B cell (primary cell): ENCODE measurements around the gene BANP. TPM values are rescaled to one million over a fixed set of nuclear protein-coding genes. Genes with fewer than 3 reads are reported as not detected.

ENCODE experiments used
- ATAC-seq: fragments of 200-7000 bp; cut with Tn5 transposase; one replicate; pipeline ENCODE4 v1.10.0; 2021; ENCODE audit warnings: low read depth, mild to moderate bottlenecking, moderate number of reproducible peaks, moderate library complexity
- CTCF ChIA-PET: fragments of 350-600 bp; sonication (Branson Sonifier 250); formaldehyde crosslinking; loops from one replicate; lab custom pipeline; 2021; ENCODE audit warnings: antibody characterized with exemption, inconsistent platforms; lab: Charles Lee
- POLR2A ChIA-PET: fragments of 350-600 bp; sonication (Branson Sonifier 250); formaldehyde crosslinking; loops from one replicate; lab custom pipeline; 2021; ENCODE audit warnings: antibody characterized with exemption; lab: Charles Lee
- DNase-seq: peaks from one replicate; pipeline ENCODE4 v3.0.0; 2013
- H2AFZ ChIP-seq: 2 replicates; pipeline ENCODE4 v1.6.1; 2012; ENCODE audit warnings: mild to moderate bottlenecking, low read depth, low read length; ENCODE audit not compliant: insufficient read depth, poor library complexity, severe bottlenecking
- H3K27ac ChIP-seq, 2 donors: 1 replicate in 1 of 2; 2 replicates in 1 of 2; pipeline ENCODE4 v1.5.1; 2012 to 2013; ENCODE audit warnings: low read length in 2 of 2, mild to moderate bottlenecking in 2 of 2, moderate library complexity in 1 of 2
- H3K27me3 ChIP-seq, 4 experiments: fragments of 200-600 bp in 1 of 4; sonication (generic) in 1 of 4; replicated peaks in 1 of 4; 1 replicate in 2 of 4; 2 replicates in 2 of 4; pipeline versions ENCODE4 v1.6.1 to v1.7.0; 2013 to 2016; ENCODE audit warnings: low read length in 3 of 4, mild to moderate bottlenecking in 2 of 4, mixed read lengths in 1 of 4, moderate library complexity in 1 of 4; ENCODE audit not compliant: insufficient read depth in 4 of 4, control insufficient read depth in 3 of 4; ENCODE audit errors: control extremely low read depth in 1 of 4
- H3K36me3 ChIP-seq, 2 experiments: replicated peaks in 1 of 2; 1 replicate in 1 of 2; 2 replicates in 1 of 2; pipeline versions ENCODE4 v1.6.1 to v1.7.1; 2013; ENCODE audit warnings: low read length in 1 of 2; ENCODE audit not compliant: insufficient read depth in 2 of 2, control insufficient read depth in 1 of 2; ENCODE audit errors: control extremely low read depth in 1 of 2, extremely low read depth in 1 of 2
- H3K4me1 ChIP-seq, 2 donors: fragments of 200-600 bp in 1 of 2; sonication (generic) in 1 of 2; 1 replicate in 1 of 2; 2 replicates in 1 of 2; pipeline versions ENCODE4 v1.5.1 to v1.6.1; 2013 to 2017; ENCODE audit warnings: low read length in 2 of 2; ENCODE audit not compliant: control insufficient read depth in 2 of 2, insufficient read depth in 2 of 2
- H3K4me2 ChIP-seq: replicated peaks from 2 replicates; pipeline ENCODE3; 2012; ENCODE audit warnings: mild to moderate bottlenecking, low read depth, low read length; ENCODE audit not compliant: poor library complexity, severe bottlenecking
- H3K4me3 ChIP-seq, 5 experiments: fragments of 200-600 bp in 1 of 5; sonication (generic) in 1 of 5; 1 replicate in 3 of 5; 2 replicates in 2 of 5; pipeline versions ENCODE4 v1.5.1 to v1.7.0; 2011 to 2016; ENCODE audit warnings: low read length in 4 of 5, mild to moderate bottlenecking in 4 of 5, low read depth in 2 of 5, control low read depth in 1 of 5, moderate library complexity in 1 of 5; ENCODE audit not compliant: insufficient read depth in 1 of 5; ENCODE audit errors: control extremely low read depth in 1 of 5, extremely low read depth in 1 of 5
- H3K79me2 ChIP-seq: fragments of 200-600 bp; sonication (generic); one replicate; pipeline ENCODE4 v1.6.0; 2016; ENCODE audit warnings: low read length; ENCODE audit not compliant: control insufficient read depth, insufficient read depth
- H3K9ac ChIP-seq: fragments of 200-600 bp; sonication (generic); 2 replicates; pipeline ENCODE4 v1.6.1; 2017; ENCODE audit warnings: mild to moderate bottlenecking, low read length, moderate library complexity
- H3K9me3 ChIP-seq, 3 donors: one replicate each; pipeline versions ENCODE4 v1.6.1 to v1.7.1; 2013; ENCODE audit warnings: low read length in 2 of 3; ENCODE audit not compliant: control insufficient read depth in 2 of 3, insufficient read depth in 1 of 3; ENCODE audit errors: control extremely low read depth in 1 of 3
- H4K20me1 ChIP-seq: 2 replicates; pipeline ENCODE4 v1.6.0; 2012; ENCODE audit warnings: mild to moderate bottlenecking, low read length; ENCODE audit not compliant: insufficient read depth, control insufficient read depth, poor library complexity, severe bottlenecking
- H3K27ac Mint-ChIP-seq: one replicate; pipeline ENCODE4 v1.8.0; 2021; ENCODE audit warnings: mixed read lengths
- H3K27me3 Mint-ChIP-seq: one replicate; pipeline ENCODE4 v1.8.0; 2021; ENCODE audit warnings: mixed read lengths
- H3K4me1 Mint-ChIP-seq: one replicate; pipeline ENCODE4 v1.8.0; 2021; ENCODE audit warnings: mixed read lengths
- H3K4me3 Mint-ChIP-seq: one replicate; pipeline ENCODE4 v1.8.0; 2021; ENCODE audit warnings: mixed read lengths
- H3K9me3 Mint-ChIP-seq: one replicate; pipeline ENCODE4 v1.8.0; 2022; ENCODE audit warnings: mixed read lengths; ENCODE audit not compliant: insufficient read depth
- EZH2 ChIP-seq: IDR thresholded peaks from 2 replicates; pipeline ENCODE4 v1.6.1; 2012; ENCODE audit warnings: borderline replicate concordance, low read depth, mild to moderate bottlenecking, moderate library complexity, low read length; ENCODE audit not compliant: insufficient read depth, poor library complexity, severe bottlenecking
- WGBS: methylation state at CpG from one replicate; pipeline ENCODE4 v1.1.5; 2013; ENCODE audit warnings: missing lambda C conversion rate; ENCODE audit not compliant: insufficient coverage; 5-methylcytosine and 5-hydroxymethylcytosine counted together
- intact Hi-C: fragments of 100-400 bp; cut with micrococcal nuclease; formaldehyde crosslinking; loops from one replicate; pipeline ENCODE4 v1.10.0; 2022
- polyA plus RNA-seq: library from polyadenylated mRNA; depleted of rRNA; stranded (reverse); fragments of >200 nt; gene quantifications from 2 replicates; pipeline ENCODE4 v1.2.3, GENCODE V29; 2012
- total RNA-seq, 2 donors: library from RNA; stranded (reverse); fragments of 120-200 nt in 1 of 2; gene quantifications; 1 replicate in 1 of 2; 2 replicates in 1 of 2; pipeline versions ENCODE4 v1.2.3 to v1.2.4, GENCODE V29; 2013 to 2022
- TF ChIP-seq, protein P1 (sequence below): fragments of 200-600 bp; IDR thresholded peaks from one replicate; pipeline ENCODE4 v1.8.0; 2022; ENCODE audit warnings: antibody characterized with exemption, mild to moderate bottlenecking

BANP gene
- total and polyA plus RNA-seq, 2 donors (not counting 1 experiment from before 2014, with no cell fraction given) = 44.4 to 181 TPM

DNA sequence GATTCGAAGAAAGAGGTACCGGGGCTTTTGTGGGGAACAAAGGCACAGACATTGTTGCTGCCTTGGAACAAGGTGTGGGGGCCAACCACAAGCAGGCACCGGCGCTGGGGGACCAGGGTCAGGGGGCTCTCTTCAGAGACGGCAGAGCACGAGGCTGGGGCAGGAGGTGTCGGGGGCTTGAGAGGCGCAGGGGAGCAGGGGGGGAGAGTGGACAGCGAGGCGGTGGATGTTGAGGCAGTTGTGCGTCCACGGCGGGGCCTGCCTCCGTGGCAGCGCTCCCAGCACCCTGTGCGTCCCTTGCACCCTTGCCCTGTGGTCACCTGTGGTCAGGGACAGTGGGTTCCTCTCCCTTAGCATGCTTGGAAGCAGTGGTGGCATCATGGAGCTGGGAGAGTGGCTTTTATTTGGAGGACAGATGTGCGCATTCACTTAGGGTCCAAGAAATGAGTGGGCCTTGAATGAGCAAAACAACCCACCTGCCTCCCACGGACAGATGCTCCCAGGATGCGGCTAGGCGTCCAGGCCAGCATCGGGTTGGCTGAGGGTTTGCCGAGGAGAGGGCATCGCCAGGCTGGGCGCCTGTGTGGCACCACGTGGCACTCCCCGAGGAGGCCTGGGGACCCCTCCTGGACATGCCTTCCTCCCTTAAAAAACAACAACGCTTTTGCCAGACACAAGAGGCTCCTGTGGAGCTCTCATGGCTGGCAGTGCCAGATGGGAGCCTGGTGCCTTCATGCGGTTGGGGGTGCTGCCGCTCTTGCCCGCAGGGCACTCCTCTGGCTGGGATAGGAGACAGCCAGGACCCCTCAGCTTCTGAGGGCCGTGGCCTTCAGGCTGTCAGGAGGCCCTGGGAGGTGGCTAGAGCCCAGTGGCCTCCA is 113.0 kb downstream of the BANP start:
- H3K4me3 Mint-ChIP-seq = no peak overlapping the region
- WGBS = 99% methylated on average over 28 of the region's 31 CpGs

More for the DNA sequence above, 113.0 kb downstream of the BANP start:
- no peak for ATAC-seq
- Histone ChIP-seq H3K79me2 (peaks cover 73% of the 10 kb centered on the region), H3K9ac (no peak overlapping the region), H4K20me1 (peaks cover 5% of the 10 kb centered on the region), H3K27ac (no peak overlapping the region), H3K9me3 (peaks cover 0 to 5% (median 0%) of the 10 kb centered on the region in 3 donors), H3K4me3 (no peak overlapping the region), H3K36me3 (peaks cover 0 to 54% of the 10 kb centered on the region in 2 experiments), H3K4me1 (peaks cover 33 to 37% of the 10 kb centered on the region in 2 donors), H3K27me3 (no peaks in the 10 kb centered on the region), H2AFZ (no peak overlapping the region), H3K4me2 (no peak overlapping the region)
- POLR2A ChIA-PET = no interaction called here
- no peak for DNase-seq
- intact Hi-C loops = no loop called here
- peaks cover 30% of the 10 kb centered on the region for H3K4me1 Mint-ChIP-seq
- CTCF ChIA-PET = no interaction called here
- H3K27ac Mint-ChIP-seq = no peak overlapping the region
- no peaks in the 10 kb centered on the region for H3K9me3 Mint-ChIP-seq
- TF ChIP-seq, protein P1, sequence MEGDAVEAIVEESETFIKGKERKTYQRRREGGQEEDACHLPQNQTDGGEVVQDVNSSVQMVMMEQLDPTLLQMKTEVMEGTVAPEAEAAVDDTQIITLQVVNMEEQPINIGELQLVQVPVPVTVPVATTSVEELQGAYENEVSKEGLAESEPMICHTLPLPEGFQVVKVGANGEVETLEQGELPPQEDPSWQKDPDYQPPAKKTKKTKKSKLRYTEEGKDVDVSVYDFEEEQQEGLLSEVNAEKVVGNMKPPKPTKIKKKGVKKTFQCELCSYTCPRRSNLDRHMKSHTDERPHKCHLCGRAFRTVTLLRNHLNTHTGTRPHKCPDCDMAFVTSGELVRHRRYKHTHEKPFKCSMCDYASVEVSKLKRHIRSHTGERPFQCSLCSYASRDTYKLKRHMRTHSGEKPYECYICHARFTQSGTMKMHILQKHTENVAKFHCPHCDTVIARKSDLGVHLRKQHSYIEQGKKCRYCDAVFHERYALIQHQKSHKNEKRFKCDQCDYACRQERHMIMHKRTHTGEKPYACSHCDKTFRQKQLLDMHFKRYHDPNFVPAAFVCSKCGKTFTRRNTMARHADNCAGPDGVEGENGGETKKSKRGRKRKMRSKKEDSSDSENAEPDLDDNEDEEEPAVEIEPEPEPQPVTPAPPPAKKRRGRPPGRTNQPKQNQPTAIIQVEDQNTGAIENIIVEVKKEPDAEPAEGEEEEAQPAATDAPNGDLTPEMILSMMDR = no peak
- TF ChIP-seq EZH2 = no peak
- no peaks in the 10 kb centered on the region for H3K27me3 Mint-ChIP-seq
